SK-N-MC (cell line): ENCODE data around the gene LARP1B.

Experiments used
- EZH2 ChIP-seq: fragments of 200-600 bp; sonication (generic); IDR thresholded peaks from one replicate; pipeline ENCODE4 v1.6.1; 2017; ENCODE audit warnings: antibody characterized with exemption
- POLR2AphosphoS5 ChIP-seq: IDR thresholded peaks from 2 replicates; pipeline ENCODE4 v1.6.1; 2012; ENCODE audit warnings: mild to moderate bottlenecking, low read depth, low read length, borderline replicate concordance

DNA sequence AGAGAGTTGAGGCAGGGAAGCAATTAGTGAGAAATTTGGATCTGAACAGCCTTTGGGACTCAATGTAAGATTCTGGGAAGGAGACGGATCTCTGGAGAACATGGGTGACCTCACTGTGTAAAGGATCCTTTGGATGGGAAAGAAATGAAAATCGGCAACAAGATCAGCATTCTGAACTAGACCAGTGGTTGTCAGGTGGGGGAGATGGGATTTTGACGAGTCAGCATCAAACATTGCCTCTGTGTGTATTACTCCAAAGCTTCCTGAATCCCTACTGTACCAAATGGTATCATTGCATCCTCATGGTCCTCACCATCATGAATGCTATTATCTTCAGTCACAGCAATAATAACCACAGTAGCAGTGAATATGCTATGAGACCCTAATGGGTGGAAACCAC, 173.7 kb downstream of the LARP1B start:
- TF ChIP-seq POLR2AphosphoS5, result no peak
- no peak for TF ChIP-seq EZH2
